SK-N-SH (cell line): ENCODE measurements around the gene SERPINB10.

Source experiments
- ELF1 ChIP-seq: IDR thresholded peaks from 2 replicates; pipeline ENCODE4 v1.4.0; 2012
- EP300 ChIP-seq, 2 experiments: IDR thresholded peaks; 2 replicates each; pipeline versions ENCODE4 v1.4.0 to v1.6.1; 2012; ENCODE audit warnings: borderline replicate concordance in 1 of 2, low read depth in 1 of 2, low read length in 1 of 2
- GABPA ChIP-seq: IDR thresholded peaks from 2 replicates; pipeline ENCODE4 v1.4.0; 2012; ENCODE audit warnings: low read depth, mild to moderate bottlenecking
- JUND ChIP-seq: IDR thresholded peaks from 2 replicates; pipeline ENCODE4 v1.4.0; 2012
- MXI1 ChIP-seq: IDR thresholded peaks from 2 replicates; pipeline ENCODE4 v1.6.1; 2012; ENCODE audit warnings: mild to moderate bottlenecking, low read depth, low read length, improper control_type of control experiment
- NFIC ChIP-seq: IDR thresholded peaks from 2 replicates; pipeline ENCODE4 v1.4.0; 2012; ENCODE audit warnings: borderline replicate concordance
- POLR2AphosphoS5 ChIP-seq: IDR thresholded peaks from 2 replicates; pipeline ENCODE4 v1.6.1; 2012; ENCODE audit warnings: low read depth, low read length
- RXRA ChIP-seq: IDR thresholded peaks from 2 replicates; pipeline ENCODE4 v1.4.0; 2012; ENCODE audit warnings: low read depth, mild to moderate bottlenecking, borderline replicate concordance
- TAF1 ChIP-seq: IDR thresholded peaks from 2 replicates; pipeline ENCODE4 v1.6.1; 2012; ENCODE audit warnings: low read depth, mild to moderate bottlenecking, low read length, moderate library complexity, borderline replicate concordance
- TCF12 ChIP-seq: IDR thresholded peaks from 2 replicates; pipeline ENCODE4 v1.4.0; 2012
- USF2 ChIP-seq: fragments of 150-350 bp; IDR thresholded peaks from 2 replicates; pipeline ENCODE4 v1.6.1; 2017; ENCODE audit warnings: antibody characterized with exemption, low read length, low read depth, borderline replicate concordance
- YY1 ChIP-seq: IDR thresholded peaks from 2 replicates; pipeline ENCODE4 v1.4.0; 2012; ENCODE audit warnings: low read depth, mild to moderate bottlenecking
- TF ChIP-seq, protein P1 (sequence below): fragments of 200-600 bp; sonication (generic); IDR thresholded peaks from 2 replicates; pipeline ENCODE4 v1.6.1; 2017; ENCODE audit warnings: antibody characterized with exemption, mild to moderate bottlenecking, moderate library complexity
- TF ChIP-seq, protein P2 (sequence below): IDR thresholded peaks from 2 replicates; pipeline ENCODE4; 2012

DNA sequence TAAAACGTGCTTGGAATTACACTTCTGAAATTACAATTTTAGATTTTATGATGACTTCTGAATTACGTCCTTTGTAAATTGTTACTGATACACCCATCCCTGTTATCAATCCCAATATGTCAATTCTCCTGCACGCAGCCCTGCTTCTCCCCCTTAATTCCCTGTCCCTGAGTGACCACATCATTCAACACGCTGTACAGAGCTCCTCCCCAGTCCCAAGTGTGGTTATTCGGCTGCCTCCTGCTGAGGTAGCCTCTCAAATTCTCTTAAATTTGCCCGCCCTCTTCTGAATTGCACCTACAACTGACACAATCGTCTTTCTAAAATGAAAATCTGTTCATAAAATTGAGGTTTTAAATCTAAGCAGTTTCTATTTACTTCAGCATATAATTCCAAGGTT lies 72.3 kb downstream of the SERPINB10 start:
- TF ChIP-seq, protein P1, sequence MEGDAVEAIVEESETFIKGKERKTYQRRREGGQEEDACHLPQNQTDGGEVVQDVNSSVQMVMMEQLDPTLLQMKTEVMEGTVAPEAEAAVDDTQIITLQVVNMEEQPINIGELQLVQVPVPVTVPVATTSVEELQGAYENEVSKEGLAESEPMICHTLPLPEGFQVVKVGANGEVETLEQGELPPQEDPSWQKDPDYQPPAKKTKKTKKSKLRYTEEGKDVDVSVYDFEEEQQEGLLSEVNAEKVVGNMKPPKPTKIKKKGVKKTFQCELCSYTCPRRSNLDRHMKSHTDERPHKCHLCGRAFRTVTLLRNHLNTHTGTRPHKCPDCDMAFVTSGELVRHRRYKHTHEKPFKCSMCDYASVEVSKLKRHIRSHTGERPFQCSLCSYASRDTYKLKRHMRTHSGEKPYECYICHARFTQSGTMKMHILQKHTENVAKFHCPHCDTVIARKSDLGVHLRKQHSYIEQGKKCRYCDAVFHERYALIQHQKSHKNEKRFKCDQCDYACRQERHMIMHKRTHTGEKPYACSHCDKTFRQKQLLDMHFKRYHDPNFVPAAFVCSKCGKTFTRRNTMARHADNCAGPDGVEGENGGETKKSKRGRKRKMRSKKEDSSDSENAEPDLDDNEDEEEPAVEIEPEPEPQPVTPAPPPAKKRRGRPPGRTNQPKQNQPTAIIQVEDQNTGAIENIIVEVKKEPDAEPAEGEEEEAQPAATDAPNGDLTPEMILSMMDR, result no peak
- TF ChIP-seq POLR2AphosphoS5, result no peak
- TF ChIP-seq EP300 (IDR thresholded peaks at IDR 0.05; ENCODE audit: borderline replicate concordance in 1 of 2, low read depth in 1 of 2, low read length in 1 of 2), result no peak
- TF ChIP-seq TCF12, result no peak
- TF ChIP-seq NFIC, result no peak
- TF ChIP-seq RXRA, result no peak
- TF ChIP-seq TAF1, result no peak
- no peak for TF ChIP-seq ELF1
- TF ChIP-seq USF2, result no peak
- no peak for TF ChIP-seq GABPA
- no peak for TF ChIP-seq MXI1
- no peak for TF ChIP-seq YY1
- TF ChIP-seq, protein P2, sequence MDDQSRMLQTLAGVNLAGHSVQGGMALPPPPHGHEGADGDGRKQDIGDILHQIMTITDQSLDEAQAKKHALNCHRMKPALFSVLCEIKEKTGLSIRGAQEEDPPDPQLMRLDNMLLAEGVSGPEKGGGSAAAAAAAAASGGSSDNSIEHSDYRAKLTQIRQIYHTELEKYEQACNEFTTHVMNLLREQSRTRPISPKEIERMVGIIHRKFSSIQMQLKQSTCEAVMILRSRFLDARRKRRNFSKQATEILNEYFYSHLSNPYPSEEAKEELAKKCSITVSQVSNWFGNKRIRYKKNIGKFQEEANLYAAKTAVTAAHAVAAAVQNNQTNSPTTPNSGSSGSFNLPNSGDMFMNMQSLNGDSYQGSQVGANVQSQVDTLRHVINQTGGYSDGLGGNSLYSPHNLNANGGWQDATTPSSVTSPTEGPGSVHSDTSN, result no peak
- no peak for TF ChIP-seq JUND
